Lung microvascular endothelial cell (primary cell): ENCODE data around the gene FAM107B. TPM values are rescaled to one million over a fixed set of nuclear protein-coding genes. Genes with fewer than 3 reads are reported as not detected.
"Not testable (repeated sequence)": the region's sequence is repeated elsewhere in the genome, so short reads cannot be mapped to it uniquely, and the experiment has no call there.

Source experiments
- DNase-seq, 2 donors: peaks; one replicate each; pipeline versions ENCODE4 v3.0.0 to v3.0.0-alpha.2; 2010; ENCODE audit warnings: low read depth in 2 of 2
- total RNA-seq: library from RNA; depleted of rRNA; stranded (reverse); fragments of >200 nt; gene quantifications from 2 replicates; pipeline ENCODE4 v1.2.1, GENCODE V29; 2014

FAM107B gene
- total RNA-seq, 1 donor from 2014 or later, result 54.6 TPM

GRCh38 chr10:14639637-14640036 is 135.1 kb downstream of the FAM107B start:
- DNase-seq, result no peak

GRCh38 chr10:14635043-14635710 is 139.5 kb downstream of the FAM107B start:
- no peak for DNase-seq

- DNase-seq, result not testable (repeated sequence)
Observed at GRCh38 chr10:14634572-14634971, 140.1 kb downstream of the FAM107B start.

- no peak for DNase-seq
Observed at GRCh38 chr10:14625765-14626525, 148.8 kb downstream of the FAM107B start.

GRCh38 chr10:14625192-14625631 is 149.5 kb downstream of the FAM107B start:
- DNase-seq, result no peak

GRCh38 chr10:14624600-14624999 is 150.1 kb downstream of the FAM107B start:
- no peak for DNase-seq

- DNase-seq, result no peak
Observed at GRCh38 chr10:14623931-14624330, 150.8 kb downstream of the FAM107B start.

GRCh38 chr10:14621037-14621436 is 153.7 kb downstream of the FAM107B start:
- DNase-seq, result no peak

GRCh38 chr10:14618674-14619073 is 156.0 kb downstream of the FAM107B start:
- no peak for DNase-seq

GRCh38 chr10:14617852-14618251 is 156.8 kb downstream of the FAM107B start:
- DNase-seq, result no peak

GRCh38 chr10:14616955-14617730 is 157.6 kb downstream of the FAM107B start:
- peak in 1 of 2 donors; percentile 31 for DNase-seq

GRCh38 chr10:14616465-14616864 is 158.2 kb downstream of the FAM107B start:
- DNase-seq, result no peak

- DNase-seq, result no peak
Observed at GRCh38 chr10:14613588-14613920, 161.1 kb downstream of the FAM107B start.

GRCh38 chr10:14612873-14613587 is 161.7 kb downstream of the FAM107B start:
- no peak for DNase-seq

GRCh38 chr10:14611968-14612693 is 162.6 kb downstream of the FAM107B start:
- no peak for DNase-seq

GRCh38 chr10:14609178-14609577 is 165.5 kb downstream of the FAM107B start:
- no peak for DNase-seq

- no peak for DNase-seq
Observed at GRCh38 chr10:14608381-14609001, 166.2 kb downstream of the FAM107B start.

- DNase-seq, result no peak
Observed at GRCh38 chr10:14606633-14607032, 168.1 kb downstream of the FAM107B start.

- DNase-seq, result peak in 1 of 2 donors; percentile 70
Observed at GRCh38 chr10:14605231-14605925, 169.3 kb downstream of the FAM107B start.
